ENCODE results near the gene IAPP. TPM values are rescaled to one million over a fixed set of nuclear protein-coding genes. Genes with fewer than 3 reads are reported as not detected.
A peak's percentile ranks its signal among the peaks of the same experiment; 100 is the strongest.
"Not testable (repeated sequence)": the region's sequence is repeated elsewhere in the genome, so short reads cannot be mapped to it uniquely, and the experiment has no call there.

Gene IAPP
- under 0.01 TPM for total RNA-seq

DNA sequence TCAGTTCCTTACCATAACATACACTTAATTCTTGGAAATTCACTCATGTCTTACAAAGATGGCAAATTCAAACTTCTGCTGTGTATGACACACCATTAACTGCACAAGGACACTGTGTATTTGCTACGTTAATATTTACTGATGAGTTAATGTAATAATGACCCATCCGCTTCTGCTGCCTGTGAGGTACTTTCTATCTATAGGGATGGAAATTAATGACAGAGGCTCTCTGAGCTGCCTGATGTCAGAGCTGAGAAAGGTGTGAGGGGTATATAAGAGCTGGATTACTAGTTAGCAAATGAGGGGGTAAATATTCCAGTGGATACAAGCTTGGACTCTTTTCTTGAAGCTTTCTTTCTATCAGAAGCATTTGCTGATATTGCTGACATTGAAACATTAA, at the start of gene IAPP:
IAPP (plus strand) TSS at position 301 of the 400 bp plus-strand sequence. CDS start 450 bp downstream, outside the sequence.
- FAIRE-seq (no peak), DNase-seq (ENCODE audit: low spot score in 2 of 2) (no peak)

DNA sequence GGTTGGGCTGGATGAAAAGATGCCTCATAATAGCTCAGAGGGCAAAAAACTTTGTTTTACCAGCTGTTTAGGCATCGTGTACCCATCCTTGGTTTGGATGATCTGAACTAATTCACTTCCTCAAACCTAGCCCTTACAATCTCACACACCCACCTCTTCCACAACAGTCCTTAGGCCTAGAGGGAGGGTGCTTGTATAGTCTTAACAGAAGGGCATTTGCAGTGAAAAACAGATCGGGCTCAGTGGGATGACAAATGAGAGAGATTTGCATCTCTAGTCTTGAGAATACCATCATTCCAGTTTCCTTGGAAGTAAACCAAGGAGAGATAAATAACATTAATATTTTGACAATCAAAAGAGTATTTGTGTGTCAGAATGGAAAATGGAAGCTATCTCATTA, 49.0 kb upstream of the IAPP start:
- no peak for DNase-seq (ENCODE audit: low spot score in 2 of 2)
- no peak for FAIRE-seq

DNA sequence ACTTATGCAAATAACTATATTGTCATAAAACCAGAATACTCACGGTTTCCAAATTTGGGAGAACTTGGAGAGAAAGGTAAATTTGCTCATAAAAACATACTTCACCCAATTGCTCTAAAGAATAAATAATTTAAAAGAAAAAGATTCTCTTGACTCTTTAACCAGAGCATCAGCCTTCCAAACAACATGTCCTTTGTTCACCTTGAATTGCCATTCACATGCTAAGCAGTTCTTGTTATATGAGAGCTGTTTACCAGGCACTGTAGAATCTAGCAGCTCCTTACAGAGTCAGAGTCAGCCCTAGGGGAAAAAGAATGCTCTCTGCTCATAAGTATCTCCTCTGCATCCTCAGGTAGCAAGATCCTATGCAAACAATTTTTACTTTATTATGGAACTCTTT, 48.2 kb upstream of the IAPP start:
- DNase-seq (ENCODE audit: low spot score in 2 of 2) (no peak), FAIRE-seq (peak; percentile 90)

DNA sequence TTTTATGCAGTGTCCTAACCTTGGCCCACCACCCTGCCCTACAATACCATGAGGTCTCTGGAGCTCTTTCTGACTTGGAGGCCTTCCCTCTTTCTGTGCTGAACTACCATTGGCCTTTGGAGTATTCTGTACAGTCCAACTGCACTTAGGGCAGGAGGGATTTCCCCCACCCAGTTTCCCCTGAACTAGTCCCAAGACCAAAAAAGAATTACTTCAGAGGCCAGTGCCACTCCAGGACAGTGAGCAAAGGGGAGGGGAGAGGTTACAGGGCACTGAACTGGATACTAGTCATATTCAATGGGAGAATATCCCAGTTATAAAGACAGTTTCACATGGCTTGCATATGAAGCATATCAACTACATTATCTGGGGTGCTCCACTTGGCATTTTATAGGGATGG, 44.1 kb upstream of the IAPP start:
- DNase-seq (ENCODE audit: low spot score in 2 of 2) (no peak), FAIRE-seq (no peak)

DNA sequence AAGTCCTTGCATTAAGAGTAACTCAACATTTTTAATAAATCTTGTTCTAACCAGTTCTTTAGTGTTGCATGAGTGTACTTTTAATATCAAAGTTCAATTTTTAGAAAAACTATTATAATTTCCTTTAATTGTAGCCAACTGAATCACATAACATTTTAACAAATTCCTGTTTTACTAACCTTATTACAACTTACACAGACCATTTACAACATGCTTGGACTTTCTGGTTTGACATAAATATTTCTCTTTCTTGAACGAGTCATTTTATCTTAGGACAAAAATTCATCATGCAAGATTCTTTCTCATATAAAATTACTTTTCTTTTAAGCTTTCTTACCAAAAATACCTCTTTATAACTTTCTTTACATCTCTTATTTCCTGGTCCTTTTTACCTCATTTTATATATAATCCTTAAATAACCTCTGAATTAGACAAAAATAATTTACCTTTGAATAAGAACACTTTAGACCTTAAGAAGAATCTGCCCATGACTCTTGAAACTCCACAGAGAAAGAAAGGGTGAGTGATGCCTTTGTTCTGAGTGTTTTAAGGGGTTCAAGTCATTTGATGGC, 41.9 kb upstream of the IAPP start:
- FAIRE-seq (peak; percentile 74), DNase-seq (ENCODE audit: low spot score in 2 of 2) (no peak)

DNA sequence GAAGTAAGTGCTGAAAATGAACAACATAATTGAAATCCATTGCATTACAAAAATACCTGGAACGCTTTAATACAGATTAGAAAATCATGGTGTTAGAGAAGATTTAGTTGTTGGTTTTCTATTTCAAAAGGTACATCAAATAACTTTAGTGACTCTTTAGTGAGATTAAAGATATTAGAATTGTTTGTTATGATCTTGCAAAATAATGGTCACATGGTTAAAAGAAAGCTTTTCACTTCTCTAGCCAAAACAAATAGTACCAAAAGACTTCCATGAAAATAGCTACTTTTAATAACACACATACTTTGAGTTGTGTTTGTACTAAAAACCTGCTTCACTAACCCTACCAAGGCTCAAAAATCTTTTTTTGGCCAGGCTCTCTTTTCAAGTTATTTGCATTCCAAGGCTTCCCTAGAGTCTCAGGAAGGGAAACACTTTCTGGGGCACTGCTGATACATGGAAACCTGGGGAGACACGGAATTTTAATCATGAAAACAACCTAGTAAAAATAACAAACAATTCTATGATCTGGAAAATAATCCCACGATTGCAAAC, 37.9 kb upstream of the IAPP start, which contains the start of gene SLCO1A2:
SLCO1A2 (minus strand) TSS at position 147 of the 555 bp plus-strand sequence. CDS start 270 bp downstream, outside the sequence.
- DNase-seq (ENCODE audit: low spot score in 2 of 2): no peak
- peak; percentile 49 for FAIRE-seq

DNA sequence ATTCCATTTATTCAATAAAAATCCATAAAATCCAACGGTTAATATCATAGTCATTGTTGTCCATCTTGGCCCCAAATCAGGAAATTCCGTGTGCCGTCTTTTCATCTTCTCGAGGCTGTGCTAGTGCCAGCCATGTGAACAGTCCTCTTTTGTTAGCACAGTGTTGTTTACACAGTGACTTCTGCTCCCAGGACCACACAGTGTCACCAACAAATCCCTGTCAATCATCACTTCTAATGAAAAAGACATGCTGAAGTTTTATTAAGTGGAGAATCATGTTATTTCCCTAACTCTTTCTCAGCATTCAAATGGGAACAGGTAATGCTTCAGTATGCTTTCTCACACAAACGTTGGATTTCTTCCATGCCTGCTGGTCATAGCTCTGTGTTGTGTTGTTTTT, 36.0 kb upstream of the IAPP start:
- FAIRE-seq: peak; percentile 93
- DNase-seq (ENCODE audit: low spot score in 2 of 2): peak in 1 of 2 donors; percentile 14

DNA sequence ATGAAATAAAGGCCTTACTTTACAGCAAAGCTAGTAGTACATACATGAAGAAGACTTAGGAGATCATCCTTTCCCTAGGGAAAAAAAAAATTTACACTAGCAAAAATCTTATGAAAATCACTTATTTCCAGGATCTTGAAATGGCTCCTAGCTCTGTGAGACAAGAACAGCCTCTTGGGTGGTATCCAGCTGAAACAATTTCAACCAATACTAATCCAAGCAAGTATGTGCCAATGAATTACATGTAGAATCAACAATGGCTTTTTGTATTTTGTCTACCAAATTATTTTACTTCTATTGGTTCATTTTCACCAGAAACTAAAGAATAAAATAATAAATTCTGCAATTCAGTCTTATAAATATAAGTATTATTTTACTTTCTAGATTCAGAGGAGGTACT, 35.2 kb upstream of the IAPP start:
- DNase-seq (ENCODE audit: low spot score in 2 of 2) (peak in 1 of 2 donors; percentile 4), FAIRE-seq (no peak)

DNA sequence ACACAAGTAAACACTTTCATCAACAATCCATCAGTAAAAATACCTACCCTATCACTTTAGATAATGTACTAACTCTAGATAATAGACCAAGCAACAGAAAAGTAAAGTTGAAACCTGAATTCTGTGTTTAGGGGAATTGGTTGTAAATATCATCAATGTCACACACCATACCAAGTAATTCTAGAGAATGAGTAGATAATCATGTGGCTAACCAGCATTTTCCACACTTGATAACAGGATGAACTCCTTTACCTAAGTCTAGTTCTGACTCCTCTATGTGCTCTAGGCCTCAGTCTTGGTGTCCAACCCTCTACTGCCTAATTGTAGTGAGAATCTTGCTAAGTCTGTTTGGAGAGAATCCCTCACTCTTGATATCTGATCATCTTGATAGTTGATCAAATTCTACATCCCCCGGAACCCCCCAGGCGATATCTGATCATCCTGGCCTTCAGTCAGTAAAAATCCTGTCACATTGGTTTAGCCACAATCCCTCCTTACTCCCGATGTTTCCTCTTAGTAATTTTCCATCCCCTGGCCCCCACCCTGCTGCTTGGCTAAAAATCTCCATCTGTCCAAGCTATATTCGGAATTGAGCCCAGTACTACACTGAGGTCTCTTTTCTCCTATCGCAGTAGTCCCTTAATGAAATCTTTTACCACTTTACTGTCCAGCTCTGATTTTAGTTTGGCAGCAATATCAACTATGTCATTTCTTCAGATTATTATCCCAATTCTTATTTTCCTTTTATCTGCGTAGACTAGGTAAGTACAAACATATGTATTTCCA, 34.5 kb upstream of the IAPP start:
- DNase-seq (ENCODE audit: low spot score in 2 of 2): no peak
- no peak for FAIRE-seq

DNA sequence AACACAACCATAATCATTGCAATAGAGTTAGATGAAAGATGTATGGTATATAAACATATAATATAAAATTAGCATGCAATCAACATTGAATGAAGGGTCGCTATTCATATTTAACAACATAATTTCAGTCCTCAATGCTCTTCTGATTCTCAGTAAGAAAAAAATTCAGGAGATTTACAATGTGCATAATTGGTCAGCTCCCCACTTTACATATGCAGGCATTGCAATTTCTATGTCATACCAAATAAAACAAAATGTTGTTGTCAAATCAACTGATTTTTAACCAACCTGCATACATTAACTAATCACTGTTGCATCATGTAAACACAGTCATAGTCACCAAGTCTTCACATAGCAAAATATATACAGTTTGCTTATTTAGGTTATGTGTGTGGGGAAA, 32.8 kb upstream of the IAPP start:
- no peak for FAIRE-seq
- DNase-seq (ENCODE audit: low spot score in 2 of 2): no peak

DNA sequence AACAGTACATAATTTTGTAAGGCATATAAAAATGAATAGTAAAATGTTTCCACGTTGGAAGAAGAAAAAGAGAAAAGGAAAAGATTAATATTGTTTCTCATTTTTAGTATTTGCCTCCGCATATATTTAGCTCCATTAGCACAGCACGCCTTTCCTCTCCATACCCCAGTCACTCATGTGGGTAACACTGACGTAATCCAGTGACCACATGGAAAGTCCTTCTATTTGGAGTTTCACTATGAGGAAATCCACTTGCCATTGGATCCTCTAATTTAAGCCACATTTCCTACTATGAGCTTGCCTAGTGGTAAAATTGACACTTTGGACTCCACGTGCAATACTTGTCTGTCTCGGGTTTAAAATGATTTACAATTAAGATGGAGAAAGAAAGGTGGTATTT, 32.3 kb upstream of the IAPP start:
- DNase-seq (ENCODE audit: low spot score in 2 of 2): no peak
- FAIRE-seq: no peak

DNA sequence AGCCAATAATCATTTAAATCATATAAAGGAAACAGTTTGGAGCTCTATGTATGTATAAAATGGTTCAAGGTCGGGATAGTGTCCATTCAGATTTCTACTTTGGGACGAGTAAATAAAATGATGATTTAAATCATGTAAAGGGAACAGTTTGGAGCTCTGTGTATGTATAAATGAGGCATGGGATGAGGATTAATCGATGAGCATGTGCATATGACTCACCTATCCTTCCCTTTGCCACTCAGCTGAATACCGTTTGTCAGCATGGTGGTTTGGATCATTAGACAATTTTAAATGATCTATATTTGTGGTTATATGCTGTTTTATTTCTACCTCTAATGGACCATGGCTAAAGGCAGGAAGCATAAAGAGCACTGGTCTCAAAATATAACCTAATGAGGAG, 30.9 kb upstream of the IAPP start:
- DNase-seq (ENCODE audit: low spot score in 2 of 2): no peak
- FAIRE-seq: no peak

DNA sequence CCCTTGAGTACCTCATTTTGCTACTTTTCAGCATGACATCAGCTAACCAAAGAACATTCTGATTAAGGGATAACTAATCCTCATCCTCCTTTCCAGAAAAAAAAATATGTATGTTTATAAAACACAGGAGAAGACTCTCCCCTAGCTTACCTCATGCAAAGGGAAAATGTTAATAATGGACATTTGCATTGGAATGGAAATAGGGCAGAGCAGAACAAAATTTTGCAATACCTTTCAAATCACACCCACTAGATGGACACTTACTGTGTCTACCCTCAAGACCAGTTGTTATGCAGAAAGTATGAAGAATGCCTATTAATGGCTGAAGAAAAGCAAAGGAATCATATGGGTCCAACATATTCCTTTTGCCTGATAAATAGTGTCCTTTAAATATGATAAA, 29.1 kb upstream of the IAPP start:
- no peak for FAIRE-seq

DNA sequence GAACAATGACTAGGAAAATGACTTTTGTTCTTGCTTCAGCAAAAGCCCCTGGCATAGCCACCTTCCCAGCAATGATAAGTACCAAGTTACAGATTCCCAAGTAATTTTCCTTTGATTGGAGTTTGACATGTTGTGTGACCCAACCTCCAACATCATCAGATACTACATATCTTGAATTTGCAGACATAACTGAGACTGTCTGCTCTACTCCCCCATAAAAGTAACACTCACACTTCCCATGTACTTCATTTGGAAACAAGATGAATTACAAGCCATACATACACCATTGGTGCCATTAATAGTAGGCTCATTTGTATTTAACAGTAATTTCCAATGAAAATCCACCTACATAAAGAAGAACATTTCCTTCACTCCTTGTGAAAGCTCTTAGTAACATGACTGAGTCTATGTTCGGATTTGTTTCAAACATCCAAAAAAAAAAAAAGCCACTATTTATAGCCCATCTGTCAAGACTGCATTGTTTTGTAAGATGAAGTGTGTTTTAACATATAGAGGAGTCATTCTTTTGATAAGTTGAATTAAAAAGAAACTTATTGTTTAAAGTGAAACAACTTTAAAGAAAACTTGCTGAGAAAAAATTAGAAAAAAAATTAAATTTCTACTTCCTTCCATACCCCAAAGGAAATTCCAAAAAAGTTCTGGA, 26.0 kb upstream of the IAPP start:
- no peak for DNase-seq (ENCODE audit: low spot score in 2 of 2)
- peak; percentile 47 for FAIRE-seq

More for the DNA sequence above, 29.1 kb upstream of the IAPP start:
- DNase-seq (ENCODE audit: low spot score in 2 of 2): no peak

DNA sequence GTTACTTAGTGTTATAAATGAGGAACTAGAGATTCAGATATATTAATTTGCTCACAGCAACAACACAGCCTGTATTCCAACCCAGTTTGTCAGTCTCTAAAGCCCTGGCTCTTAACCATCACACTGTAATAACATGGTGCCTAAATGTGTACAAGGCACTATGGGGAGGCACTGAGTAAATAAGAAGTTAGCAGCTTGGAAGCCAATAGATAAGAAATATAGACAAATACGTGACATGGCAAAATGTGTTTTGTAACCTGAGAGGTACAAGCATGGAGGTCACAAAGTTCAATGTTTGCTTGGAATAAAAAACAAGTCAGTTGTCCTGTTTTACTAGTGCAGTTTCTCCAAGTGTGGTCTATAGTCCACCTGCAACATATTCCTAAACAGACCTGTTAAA, 21.7 kb upstream of the IAPP start:
- DNase-seq (ENCODE audit: low spot score in 2 of 2) (no peak), FAIRE-seq (no peak)

DNA sequence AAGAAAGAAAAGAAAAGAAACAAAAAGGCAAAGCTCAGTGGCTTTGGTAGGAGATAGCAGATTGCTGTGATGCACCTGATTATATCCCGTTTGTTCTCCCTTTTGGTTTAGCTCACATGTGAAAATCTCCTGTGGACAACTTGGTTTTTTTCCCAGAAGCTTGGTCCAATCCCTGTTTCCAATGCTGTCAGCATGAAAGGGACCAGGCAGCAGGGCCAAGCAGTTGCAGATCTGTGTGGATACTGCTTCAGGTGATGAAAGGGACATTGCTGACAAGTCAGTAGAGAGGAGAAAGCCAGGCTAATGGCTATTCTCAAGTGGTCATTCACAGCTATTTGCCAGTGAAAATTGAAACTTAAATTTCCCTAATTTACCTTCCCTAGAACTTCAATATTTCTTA, 19.2 kb upstream of the IAPP start:
- FAIRE-seq: no peak
- no peak for DNase-seq (ENCODE audit: low spot score in 2 of 2)

DNA sequence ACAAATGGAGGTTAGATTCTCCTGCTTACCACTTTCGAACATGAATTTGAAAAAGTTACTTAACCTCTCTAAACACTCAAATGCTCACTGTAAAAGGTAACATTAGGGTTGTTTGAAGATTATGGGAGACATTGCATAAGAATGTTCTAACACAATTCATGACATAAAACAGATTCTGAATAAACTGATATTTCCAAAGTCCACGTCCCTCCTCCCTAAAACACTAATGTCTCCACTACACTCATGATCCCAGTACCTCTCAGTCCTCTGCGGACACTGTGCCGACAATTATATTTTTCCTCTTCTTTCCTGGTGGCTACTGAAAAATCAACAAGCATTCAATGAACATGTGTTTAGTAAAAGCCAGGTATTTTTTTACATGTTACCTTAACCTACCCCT, 18.8 kb upstream of the IAPP start:
- FAIRE-seq: no peak
- DNase-seq (ENCODE audit: low spot score in 2 of 2): no peak

DNA sequence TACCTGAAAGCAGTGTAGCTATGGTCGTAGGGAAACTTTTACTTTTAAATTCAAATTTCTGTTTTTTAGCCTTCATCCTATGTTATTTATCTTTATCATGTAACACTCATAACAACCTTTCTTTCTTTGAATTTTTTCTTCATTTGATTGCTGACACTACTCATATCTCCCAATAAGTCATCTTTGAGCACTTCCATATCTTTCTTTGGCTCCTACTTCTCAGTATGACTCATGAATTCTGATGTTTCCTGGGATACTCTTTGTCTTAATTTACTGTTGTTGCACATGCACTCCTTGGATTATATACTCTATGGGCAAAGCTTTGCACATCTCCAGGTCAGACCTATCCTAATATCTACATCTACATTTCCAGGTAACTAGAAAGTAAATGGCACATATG, 18.1 kb upstream of the IAPP start:
- FAIRE-seq (no peak), DNase-seq (ENCODE audit: low spot score in 2 of 2) (no peak)

DNA sequence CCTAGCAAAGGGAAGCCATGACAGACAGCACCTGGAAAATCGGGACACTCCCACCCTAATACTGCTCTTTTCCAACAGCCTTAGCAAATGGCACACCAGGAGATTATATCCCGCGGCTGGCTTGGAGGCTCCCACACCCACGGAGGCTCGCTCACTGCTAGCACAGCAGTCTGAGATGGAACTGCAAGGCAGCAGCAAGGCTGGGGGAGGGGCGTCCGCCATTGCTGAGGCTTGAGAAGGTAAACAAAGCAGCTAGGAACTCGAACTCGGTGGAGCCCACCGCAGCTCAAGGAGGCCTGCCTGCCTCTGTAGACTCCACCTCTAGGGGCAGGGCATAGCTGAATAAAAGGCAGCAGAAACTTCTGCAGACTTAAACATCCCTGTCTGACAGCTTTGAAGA, 12.1 kb upstream of the IAPP start:
- not testable (repeated sequence) for FAIRE-seq; DNase-seq (ENCODE audit: low spot score in 2 of 2)

DNA sequence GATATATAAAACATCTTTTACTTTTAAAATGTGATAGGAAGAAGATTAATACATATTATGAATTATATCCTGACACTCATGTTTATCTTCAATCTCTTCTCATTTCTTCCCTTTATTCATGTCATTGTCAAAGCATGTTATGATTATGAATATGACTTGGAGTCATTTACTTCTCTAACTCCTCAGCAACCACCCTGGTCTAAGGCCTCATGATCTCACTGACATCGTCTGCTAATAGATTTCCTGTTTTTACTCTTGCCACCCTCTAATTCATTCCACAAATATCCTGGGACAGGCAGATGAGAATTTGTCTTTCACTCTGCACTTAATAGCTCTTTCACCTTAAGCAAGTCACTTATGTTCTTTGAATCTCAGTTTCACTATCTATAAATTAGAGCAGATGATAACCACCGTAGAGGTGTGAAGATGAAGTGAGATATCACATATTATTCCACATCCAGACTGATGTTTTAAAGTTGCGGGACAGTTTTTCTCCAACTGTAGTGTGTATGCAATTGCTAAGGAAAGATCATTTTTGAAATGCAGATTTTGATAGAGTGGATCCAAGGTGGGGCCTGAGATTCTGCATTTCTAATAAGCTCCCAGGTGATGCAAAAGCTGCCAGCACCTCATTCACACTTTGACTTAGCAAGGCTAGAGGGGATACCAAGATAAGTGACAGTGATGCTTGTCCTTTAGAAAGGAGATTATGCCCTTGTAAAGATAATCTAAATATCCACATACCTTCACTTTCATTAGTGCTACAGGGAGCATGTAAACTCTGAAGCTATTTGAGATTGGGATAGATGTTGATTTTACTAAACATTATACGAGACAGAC, 3.3 kb upstream of the IAPP start:
- no peak for FAIRE-seq

More for the DNA sequence above, 3.3 kb upstream of the IAPP start:
- no peak for DNase-seq (ENCODE audit: low spot score in 2 of 2)

All from frontal cortex (tissue), 4 donors.